Hematopoietic multipotent progenitor cell (in vitro differentiated cells): ENCODE results near the gene AFF2. TPM values are rescaled to one million over a fixed set of nuclear protein-coding genes. Genes with fewer than 3 reads are reported as not detected.
"Not testable (repeated sequence)": the region's sequence is repeated elsewhere in the genome, so short reads cannot be mapped to it uniquely, and the experiment has no call there.

ENCODE experiments used
- DNase-seq, 3 donors: peaks; one replicate each; pipeline ENCODE4 v3.0.0-alpha.2; 2011 to 2015; ENCODE audit warnings: low read depth in 2 of 3, low spot score in 2 of 3
- total RNA-seq: library from RNA; depleted of rRNA; stranded (reverse); fragments of >200 nt; gene quantifications from one replicate; pipeline ENCODE4 v1.2.3, GENCODE V29; 2012

The AFF2 gene
- total RNA-seq, 1 donor = 2.7 TPM

GRCh38 chrX:148905400-148905799 lies 405.0 kb downstream of the AFF2 start:
- no peak for DNase-seq

DNA sequence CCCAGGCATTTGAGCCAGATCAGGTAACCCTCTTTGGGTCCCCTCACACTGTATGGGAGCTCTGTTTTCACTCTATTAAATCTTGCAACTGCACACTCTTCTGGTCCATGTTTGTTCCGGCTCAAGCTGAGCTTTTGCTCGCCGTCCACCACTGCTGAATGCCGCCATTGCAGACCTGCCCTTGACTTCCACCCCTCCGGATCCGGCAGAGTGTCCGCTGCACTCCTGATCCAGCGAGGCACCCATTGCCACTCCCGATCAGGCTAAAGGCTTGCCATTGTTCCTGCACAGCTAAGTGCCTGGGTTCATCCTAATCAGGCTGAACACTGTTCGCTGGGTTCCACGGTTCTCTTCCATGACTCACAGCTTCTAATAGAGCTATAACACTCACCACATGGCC lies 406.2 kb downstream of the AFF2 start:
- not testable (repeated sequence) for DNase-seq

GRCh38 chrX:148909758-148910157 lies 409.3 kb downstream of the AFF2 start:
- no peak for DNase-seq

GRCh38 chrX:148913971-148914370 lies 413.6 kb downstream of the AFF2 start:
- no peak for DNase-seq

DNA sequence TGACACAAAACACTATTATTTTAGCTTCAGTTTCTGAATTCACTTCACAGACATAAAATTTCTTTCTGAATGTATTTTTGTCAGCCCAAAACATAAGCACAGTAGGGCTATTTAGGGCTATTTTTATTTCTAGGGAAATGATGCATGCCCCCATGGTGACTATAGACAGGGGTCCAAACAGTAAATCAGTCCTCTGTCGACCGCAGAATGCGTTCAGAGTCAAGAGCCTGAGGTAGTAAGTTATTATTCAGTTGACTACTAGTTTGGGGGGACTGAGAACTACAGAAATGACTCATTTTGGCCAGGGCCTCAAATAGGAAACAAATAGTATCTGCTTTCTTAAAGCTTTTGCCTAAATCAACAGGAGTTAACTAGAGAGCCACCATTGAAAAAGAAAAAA lies 414.4 kb downstream of the AFF2 start:
- DNase-seq = no peak

DNA sequence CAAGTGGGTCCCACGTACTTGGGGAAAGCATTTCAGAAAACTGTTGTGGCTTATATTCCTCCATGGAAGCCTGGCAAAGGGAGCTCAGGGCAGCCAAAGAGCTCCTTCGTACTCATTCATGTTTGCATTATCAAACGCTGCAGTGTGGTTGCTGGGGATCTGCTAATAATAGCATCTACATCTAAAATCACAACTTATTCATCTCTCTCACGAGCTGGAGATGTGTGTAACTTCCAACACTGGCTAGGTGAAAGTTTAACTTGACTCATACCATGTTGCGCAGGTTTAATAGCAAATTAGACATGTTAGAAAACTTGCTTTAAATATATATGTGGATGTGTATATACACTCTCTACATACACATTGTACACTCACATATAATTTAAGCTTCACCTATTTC lies 415.1 kb downstream of the AFF2 start:
- DNase-seq = no peak

GRCh38 chrX:148917441-148917840 lies 417.0 kb downstream of the AFF2 start:
- DNase-seq = no peak

GRCh38 chrX:148923631-148924030 lies 423.2 kb downstream of the AFF2 start:
- no peak for DNase-seq

DNA sequence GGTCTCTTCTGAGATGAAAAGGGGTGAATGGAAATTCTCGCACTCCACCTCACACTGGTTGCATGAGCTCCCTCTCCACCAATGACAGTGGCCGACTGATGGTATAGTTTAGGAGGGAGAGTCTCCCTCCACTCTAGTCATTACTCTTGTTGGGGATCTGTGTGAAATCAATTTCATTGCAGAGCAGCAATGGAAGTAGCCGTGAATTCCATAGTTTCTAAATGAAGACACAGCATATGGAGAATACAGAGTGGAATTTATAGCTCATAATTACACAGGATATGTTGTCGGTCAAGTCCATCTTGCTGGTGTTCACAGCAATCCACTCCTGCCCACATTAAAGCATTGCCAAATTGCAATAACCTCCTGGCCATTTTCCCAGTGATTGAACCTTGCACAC lies 426.0 kb downstream of the AFF2 start:
- no peak for DNase-seq

DNA sequence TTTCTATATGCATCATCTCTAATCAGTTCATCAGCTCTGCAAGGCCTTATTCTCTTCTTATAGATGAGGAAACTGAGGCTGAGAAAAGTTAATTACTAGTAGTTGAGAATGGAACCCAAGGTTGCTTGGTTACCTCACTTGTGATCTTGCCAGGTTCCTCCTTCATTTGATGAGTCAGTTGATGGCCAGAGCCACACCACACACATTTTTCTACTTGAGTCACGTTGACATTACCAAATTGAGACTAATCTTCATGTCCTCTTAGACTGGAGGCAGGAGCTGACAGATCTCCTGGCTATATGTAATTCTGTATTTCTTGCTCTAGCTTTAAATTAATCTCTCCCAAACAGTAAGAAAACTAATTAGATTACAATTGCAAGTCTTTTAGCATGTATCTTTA lies 428.4 kb downstream of the AFF2 start:
- no peak for DNase-seq

GRCh38 chrX:148929686-148930085 lies 429.3 kb downstream of the AFF2 start:
- no peak for DNase-seq

DNA sequence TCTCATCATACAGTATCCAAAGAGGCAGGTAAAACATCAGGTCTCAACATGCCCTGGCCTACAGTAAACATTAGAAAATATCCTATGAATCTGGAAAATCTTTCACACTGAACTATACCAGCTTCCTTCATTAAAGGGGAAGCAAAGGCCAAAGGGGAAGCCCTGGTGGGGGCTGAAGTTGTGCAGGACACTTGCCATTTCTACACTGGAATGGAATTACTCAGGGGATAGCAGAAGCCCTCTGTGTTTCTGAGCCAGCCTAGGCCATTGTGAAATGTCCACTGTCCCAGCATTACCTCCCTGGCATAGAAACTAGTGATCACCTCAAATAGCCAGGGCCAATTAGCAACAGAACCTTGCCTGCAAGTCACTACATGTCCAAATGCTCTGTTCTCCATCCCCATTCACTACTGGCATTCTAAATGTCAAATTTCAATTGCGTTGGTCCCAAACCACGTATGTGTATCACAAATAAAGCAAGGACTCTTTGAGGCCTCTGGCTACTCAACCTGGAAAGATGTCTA lies 429.9 kb downstream of the AFF2 start:
- DNase-seq = no peak

GRCh38 chrX:148933881-148934280 lies 433.5 kb downstream of the AFF2 start:
- DNase-seq = no peak

DNA sequence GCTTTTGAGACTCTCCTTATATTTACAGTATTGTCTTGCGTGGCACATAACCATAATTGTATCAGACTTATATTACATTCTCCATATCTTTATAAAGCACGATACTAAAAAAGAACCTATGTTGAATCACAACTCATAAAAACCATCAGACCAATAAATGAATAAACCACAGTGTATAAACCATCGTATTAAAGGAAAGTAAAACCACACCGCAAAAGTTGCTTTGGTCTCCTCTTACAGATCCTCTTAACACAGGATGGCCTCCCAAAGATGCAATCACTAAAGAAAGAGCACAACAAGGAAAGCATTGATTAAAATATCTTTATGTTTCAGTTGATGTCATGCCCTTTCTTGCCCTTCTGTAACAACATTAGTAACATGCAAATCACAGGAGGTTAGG lies 437.9 kb downstream of the AFF2 start:
- no peak for DNase-seq

DNA sequence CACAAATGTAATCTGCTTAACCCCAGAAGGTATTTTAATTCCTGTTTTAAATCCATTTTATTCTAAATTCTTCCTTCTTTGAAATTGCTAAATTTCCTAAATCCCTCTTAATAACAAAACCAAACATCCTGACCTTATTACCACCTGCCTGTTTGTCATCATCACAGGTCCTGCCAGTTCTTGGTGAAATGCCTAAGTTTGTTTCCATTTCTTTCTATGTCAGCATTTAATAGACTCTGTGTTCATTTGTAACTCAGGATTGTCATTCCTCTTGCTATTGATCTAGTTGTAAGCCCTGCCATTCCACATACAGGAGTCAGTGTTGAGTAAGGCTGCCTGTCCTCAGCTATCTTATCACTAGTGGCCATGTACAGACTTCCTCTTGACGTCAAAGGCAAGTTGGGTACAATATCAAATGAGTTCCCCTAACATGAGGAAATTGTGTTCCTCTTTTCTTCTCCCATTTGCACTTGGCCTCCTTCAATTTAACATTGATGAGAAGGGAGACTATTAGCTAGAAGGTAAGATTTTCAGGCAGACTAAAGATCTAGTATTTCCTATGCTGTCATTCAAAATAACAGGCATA lies 440.1 kb downstream of the AFF2 start:
- peak in 2 of 3 donors; percentile 43 to 71 for DNase-seq

- DNase-seq = no peak
These were observed 442.3 kb downstream of the AFF2 start for GRCh38 chrX:148942754-148943153.

DNA sequence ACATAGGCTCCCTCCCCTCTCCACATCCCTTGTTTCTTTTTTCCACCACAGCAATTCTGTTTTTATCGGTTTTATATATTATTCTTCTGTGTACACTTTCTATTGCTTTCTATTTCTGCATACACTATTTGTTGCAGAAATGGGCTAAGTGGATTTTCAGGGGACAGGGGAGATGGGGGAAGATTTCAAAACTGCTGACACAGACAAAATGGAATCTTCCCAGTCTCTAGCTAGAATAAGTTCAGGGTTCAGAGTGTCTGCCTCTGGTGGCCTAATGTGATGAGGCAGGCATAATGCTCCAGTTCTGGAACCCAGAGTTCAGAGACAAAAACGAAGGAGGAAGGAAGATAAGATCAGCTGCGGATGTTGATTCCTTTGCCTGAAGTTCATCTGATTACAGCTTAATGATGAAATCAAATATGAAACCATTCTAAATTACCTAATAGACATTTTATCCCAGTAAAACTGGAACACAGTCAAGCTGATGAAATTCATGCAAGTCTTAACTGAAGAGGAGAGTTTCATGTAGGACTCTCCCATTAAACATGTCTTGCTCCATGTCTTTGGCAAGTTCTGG lies 447.1 kb downstream of the AFF2 start:
- peak in 2 of 3 donors; percentile 13 to 26 for DNase-seq

GRCh38 chrX:148956352-148956751 lies 455.9 kb downstream of the AFF2 start:
- DNase-seq = no peak

DNA sequence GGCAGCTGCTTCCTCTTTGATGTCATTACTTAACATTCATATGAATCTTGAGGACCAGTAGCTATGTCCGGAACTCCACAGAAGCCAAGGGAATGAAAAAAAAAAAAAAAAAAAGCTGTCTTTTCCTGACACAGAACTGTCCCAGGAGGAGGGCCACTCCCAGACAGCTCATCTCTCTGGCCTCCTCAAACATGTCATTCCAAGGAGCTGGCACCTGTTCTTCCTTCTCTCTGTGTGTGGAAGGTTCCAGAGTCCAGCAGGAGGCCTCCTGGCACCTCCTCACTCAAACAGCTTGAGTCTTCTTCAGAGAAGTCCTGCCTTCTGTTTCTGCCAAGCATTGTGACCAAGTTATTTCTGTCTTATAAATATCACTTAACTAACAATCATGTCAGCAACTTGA lies 458.5 kb downstream of the AFF2 start:
- no peak for DNase-seq

DNA sequence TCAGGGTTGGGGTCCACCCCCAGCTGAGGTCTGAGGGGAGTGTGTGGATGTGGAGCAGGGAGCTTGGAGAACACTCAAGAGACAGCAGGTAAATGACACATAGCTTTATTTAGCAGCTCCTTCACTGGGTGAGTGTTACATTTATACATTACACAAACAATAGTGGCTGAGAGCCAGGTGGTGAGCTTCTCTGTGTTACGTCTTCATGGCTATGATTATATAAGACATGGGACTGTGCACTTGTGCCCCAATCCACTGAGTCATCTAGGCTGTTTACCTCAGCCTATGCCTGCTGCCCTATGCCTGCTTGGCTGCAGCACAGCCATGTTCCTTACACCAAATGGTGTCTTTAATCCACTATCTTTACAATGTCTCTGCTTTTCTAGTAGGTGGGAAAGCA lies 459.6 kb downstream of the AFF2 start:
- no peak for DNase-seq

DNA sequence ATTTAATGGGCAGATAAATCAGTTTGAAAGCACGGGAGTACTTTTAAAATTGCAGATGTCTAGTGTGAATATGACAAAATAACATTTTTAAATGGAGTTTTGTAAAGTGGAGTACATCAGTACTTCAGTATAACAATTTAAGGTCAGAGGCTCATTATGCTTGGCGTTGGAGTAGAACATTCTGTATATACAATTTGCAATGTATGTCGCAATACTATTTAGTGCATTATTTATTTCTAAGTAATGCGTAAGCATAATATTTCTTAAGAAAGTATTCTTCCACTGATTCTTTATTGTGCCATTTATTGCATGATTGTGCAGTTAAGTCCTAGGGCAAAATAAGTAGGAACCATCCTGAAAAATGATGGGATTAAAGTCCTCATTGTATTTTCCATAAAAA lies 461.6 kb downstream of the AFF2 start:
- no peak for DNase-seq

GRCh38 chrX:148976571-148977400 lies 476.4 kb downstream of the AFF2 start:
- no peak for DNase-seq
